GM21529 (cell line): ENCODE measurements around the gene LIMS1.
"Not testable (repeated sequence)": the region's sequence is repeated elsewhere in the genome, so short reads cannot be mapped to it uniquely, and the experiment has no call there.

Experiments
- ATAC-seq: cut with Tn5 transposase; IDR thresholded peaks from one replicate; pipeline ENCODE4 v1.9.1; 2021; ENCODE audit not compliant: unreplicated experiment

Gene LIMS1

GRCh38 chr2:108585436-108585835 lies 51.2 kb downstream of the LIMS1 start:
- no peak for ATAC-seq

DNA sequence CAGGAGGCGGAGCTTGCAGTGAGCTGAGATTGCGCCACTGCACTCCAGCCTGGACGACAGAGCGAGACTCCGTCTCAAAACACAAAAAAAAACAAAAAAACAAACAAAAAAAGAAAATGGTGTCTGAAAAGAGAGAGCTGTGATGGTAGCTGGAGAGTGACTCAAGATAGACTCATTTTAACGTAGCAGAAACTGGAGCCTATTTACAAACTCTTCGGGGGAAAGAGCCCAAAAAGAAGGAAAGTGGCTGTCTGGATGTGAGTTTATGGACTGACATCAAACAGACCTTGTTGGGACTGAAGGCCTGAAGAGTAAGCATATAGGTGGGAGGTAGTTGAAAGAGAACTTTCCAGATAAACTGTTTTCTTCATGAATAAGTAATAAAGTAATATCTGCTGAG lies 51.8 kb downstream of the LIMS1 start:
- no peak for ATAC-seq

DNA sequence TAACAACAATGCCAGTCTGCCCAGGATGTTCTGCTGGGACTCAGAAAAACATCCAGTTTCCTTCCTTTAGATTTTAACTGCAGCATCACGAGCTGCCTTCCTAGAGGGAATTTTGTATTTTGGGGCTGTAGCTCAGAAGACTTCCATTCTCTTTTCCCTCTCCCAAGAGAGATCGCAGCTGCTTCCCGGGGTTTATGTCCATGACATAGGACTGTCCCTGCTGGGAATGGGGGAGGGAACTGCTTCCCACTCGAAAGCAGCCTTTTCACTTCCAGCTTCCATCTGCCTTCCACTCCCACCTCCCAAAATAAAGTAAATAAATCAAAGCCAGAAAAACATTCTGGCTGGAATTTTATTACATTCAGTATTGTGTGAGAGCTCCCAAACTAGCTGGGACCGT lies 52.4 kb downstream of the LIMS1 start:
- no peak for ATAC-seq

GRCh38 chr2:108587621-108588020 lies 53.4 kb downstream of the LIMS1 start:
- no peak for ATAC-seq

DNA sequence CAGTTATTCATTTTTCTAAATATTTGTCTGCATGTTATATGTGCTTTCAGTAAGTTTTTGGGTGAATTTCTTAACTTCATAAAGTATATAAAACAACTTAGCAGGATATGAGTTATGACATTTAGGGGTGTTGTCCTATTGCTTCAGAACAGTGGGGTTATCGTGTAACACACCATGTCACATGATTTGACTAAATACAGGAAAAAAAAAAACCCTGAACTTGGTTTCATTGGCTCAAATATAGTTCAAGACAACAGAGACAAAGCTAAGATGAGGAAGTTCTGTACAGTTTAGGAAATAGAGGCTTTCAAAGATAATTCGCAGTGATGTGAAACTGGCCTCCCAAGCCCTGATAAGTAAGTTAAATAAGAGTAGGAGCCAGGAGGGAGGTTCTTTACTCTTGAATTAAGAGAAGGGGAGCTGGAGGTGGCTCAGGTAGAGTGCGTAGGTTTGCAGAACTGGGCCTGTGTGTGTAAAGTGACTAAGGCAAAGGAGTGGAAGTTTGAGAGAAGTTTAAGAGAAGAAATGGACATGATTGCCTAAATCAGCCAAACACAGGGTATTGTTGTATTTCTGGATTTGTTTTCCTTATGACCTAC lies 53.9 kb downstream of the LIMS1 start:
- no peak for ATAC-seq

DNA sequence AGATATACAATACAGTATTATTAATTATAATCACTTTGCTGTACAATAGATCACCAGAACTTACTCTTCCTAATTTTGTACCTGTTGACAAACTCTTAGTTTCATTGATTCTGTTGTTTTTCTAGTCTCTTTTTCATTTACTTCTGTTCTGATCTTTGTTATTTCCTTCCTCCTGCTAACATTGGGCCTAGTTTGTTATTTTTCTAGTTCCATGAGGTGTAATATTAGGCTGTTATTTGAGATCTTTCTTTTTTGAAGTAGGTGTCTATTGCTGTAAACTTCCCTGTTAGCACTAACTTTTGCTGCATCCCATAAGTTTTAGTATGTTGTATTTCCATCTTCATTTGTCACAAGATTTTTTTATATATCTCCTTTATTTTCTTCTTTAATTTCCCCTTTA lies 55.1 kb downstream of the LIMS1 start:
- ATAC-seq: no peak

- no peak for ATAC-seq
Observed at GRCh38 chr2:108589781-108590180, 55.5 kb downstream of the LIMS1 start.

- ATAC-seq: peak; percentile 40
Observed at GRCh38 chr2:108591163-108591562, 56.9 kb downstream of the LIMS1 start.

DNA sequence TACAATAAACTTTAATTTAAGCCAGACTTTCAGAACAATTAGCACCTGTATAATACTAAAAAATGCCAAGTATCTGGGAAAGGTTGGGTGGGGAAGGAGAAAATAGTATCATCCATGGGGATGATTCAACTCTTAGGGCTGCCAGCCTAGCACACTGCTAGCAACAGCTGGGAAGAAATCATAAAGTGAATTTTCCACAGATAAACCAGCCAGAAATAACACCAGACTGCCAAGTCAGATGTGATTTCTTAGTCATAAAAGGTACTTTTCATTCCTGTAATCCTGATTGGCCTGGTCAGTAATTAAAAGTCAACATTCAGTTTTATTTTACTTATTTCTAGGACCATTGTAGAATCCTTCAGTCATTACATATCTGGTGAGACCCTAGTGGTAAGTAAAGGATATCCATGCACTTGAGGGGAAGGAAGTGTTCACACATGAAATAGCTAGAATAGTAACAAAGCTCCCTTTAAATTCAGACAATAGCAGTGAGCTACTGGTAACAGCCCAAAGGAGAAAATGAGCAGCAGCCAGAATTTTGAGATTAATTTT lies 59.4 kb downstream of the LIMS1 start:
- peak; percentile 1 for ATAC-seq

DNA sequence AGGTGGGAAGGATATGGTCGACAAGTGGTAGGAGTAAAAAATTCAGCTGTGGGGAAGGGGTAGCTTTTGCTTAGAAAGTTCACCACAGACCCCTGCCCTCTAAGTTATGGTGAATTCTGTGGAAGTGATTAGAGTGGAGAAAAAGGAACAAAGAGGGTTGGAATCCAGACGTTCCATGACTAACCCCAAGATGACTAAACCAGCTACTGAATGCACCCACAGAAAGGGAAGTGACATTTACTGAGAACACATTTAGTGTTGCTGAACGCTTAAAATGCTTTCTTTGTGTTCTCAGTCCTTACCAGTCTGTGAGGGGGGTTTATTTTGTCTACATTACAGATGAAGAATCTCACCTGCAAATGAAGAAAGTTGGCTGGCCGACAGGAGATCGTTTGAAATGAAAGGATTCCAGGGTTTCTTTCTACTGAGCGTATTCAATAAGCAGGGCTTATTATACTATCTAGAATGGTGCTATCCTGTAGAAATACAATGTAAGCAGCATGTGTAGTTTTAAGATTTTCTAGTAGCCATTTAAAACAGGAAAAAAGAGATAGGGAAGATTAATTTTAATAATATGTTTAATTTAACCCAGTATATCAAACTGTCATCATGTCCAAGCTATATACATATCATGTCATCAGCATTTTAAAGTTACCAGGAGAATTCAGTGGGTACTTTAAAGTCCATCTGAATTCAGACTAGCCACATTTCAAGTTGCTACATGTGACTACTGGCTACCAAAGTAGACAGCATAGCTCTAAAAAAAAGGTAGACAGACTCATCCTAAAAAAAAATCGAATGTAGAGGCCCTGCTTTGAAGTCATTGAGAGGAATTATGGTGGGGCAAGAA lies 60.1 kb downstream of the LIMS1 start:
- ATAC-seq: peak; percentile 94

DNA sequence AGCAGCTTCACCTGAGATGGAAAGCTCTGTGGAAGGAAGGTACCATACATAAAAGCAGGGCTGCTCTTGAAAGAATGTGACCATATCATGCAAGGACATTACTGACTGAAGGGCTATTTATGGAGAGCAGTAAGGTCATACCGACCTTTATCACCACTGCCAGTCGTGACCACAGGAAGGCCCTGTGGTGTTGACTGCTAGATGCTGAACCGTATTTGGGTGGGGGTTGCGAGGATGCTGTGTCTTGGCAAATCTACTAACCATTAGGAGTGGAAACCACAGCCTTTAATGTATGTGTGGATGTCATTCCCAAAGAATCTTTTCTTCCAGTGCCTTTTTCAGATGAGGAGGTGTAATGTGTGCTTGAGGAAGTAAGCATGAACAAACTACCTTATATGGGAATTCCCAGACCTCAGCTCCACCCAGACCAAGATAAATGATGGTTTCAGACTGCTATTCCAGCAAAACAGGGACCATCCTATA lies 60.8 kb downstream of the LIMS1 start:
- ATAC-seq: peak; percentile 59

DNA sequence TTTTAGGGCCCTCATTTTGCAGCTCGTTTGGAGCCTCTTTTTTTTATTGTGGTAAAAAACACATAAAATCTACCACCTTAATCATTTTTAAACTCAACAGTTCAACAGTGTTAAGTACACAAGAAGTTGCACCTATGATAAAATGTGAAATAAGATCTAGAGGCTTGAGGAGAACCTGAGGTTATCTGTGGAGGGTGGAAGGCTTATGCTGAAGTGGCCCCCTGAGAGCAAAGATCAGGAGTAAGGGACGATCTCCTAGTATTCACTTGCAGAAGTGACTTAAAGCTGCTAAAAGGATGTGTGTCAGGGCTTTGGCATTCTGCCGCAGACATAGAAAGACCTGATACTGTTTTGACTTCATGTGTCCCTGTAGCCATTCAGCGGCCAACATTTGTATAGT lies 61.5 kb downstream of the LIMS1 start:
- ATAC-seq: not testable (repeated sequence)

DNA sequence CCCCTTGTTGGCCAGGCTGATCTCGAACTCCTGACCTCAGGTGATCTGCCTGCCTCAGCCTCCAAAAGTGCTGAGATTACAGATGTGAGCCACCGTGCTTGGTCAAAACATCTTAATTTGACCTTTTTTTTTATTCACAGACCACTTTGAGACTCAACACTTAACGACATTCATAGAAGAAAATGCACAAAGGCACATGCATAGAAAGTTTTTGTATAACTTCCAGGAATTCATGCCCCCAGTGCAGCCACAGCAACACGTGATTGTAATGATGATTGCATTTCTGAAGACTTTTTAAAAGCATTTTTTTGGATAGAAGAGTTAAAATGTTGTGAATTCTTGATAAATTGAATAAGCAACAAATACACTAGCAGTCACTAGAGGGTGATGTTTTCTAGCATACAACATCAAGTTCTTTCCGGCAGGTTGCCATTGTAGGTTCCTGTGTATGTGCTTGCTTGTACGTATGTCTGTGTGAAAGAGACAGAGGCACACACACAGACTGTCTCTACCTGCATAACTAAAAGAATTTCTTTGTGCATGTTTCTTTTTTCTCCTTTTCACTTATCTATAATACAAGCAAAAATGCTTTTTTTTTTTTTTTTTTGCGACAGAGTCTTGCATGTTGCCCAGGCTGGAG lies 63.0 kb downstream of the LIMS1 start:
- ATAC-seq: not testable (repeated sequence)

DNA sequence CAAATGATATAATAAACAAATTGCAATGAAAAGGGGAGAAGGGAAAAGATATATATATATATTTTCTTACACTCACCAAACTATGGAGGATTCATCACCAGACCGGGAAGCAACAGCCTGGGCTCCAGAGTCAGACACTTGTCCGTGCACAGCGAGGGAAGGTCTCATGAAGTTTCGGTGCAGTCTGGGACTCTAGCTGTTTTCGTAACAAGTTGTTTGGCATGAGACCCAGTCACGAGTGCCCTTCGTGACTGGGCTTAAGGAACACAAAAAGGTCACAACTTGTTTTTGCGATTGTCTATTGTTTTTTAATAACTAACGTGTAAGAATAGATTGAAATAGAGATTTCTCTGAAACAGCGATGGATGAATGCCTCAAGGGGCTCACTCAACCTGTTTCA lies 66.9 kb downstream of the LIMS1 start:
- not testable (repeated sequence) for ATAC-seq

DNA sequence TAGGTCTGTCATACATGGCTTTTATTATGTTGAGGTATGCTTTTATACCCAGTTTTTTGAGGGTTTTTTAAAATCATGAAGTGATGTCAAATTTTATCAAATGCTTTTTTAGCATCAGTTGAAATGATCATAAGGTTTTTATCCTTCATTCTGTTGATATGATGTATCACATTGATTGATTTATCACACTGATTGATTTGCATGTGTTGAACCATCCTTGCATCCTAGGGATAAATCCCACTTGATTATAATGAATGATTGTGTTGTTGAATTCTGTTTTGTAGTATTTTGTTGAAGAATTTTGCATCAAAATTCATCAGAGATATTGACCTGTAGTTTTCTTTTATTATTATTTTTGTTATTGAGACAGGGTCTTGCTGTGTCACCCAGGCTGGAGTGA lies 68.2 kb downstream of the LIMS1 start:
- no peak for ATAC-seq

- ATAC-seq: no peak
Observed at GRCh38 chr2:108604196-108604595, 69.9 kb downstream of the LIMS1 start.

DNA sequence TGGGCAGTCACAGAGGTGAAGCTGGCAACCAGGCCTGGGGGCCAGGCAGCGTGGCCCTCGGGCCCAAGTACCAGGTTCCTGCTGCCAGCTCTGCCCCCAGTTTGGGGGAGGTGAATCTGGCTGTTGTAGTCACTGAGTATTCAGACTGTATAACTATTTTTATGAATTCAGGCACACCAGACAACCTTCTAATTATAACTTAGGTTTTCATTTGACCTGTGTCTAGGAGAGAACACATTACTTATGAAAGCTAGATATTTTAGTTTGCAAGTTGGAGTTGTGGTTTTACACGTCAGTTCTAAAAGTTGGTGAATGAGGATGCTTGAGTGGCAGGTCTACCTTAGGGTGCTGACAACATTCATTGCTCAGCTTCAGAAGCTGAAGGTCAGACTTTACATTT lies 71.7 kb downstream of the LIMS1 start:
- peak; percentile 68 for ATAC-seq

DNA sequence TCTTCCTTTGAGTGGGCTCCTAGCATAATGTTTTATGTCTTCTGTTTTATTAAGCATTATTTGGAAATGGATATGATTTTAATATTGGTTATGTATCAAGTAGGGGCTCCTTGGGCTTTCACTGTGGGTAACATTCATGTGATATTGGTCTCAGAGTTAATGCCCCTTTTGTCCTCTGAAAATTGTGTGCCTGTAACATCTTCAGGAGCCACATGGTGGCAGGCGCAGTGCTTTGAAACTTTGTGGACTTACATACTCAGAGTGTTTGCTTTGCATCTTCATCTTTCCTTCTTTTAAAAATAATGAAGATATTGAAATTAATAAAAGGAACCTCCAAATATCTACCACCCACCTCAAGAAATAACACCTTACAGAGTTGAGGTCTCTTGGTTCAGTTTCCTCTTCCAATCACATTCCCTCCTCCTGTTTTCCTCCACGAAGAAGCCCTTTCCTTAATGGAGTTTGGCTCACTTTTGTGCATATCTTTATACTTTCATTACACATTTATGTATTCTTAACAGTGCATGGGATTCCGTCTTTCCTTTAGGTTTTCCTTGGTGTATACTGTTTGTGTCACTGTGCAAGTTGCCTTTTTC lies 73.5 kb downstream of the LIMS1 start:
- ATAC-seq: no peak

GRCh38 chr2:108611021-108611420 lies 76.8 kb downstream of the LIMS1 start:
- no peak for ATAC-seq

GRCh38 chr2:108612153-108612513 lies 77.9 kb downstream of the LIMS1 start:
- peak; percentile 77 for ATAC-seq

GRCh38 chr2:108612514-108613183 lies 78.4 kb downstream of the LIMS1 start:
- peak; percentile 84 for ATAC-seq
